Muscle layer of duodenum (tissue), 2 donors: ENCODE results near the gene TAF15.

Experiments
- H3K27ac ChIP-seq: one replicate; pipeline ENCODE4 v1.7.0; 2013; ENCODE audit warnings: mild to moderate bottlenecking, low read length
- H3K27me3 ChIP-seq: one replicate; pipeline ENCODE4 v1.7.0; 2013; ENCODE audit warnings: low read depth, mild to moderate bottlenecking, control low read depth, low read length
- H3K36me3 ChIP-seq, 2 donors: one replicate each; pipeline ENCODE4 v1.7.0; 2013; ENCODE audit warnings: low read length in 2 of 2, control low read depth in 1 of 2, mild to moderate bottlenecking in 1 of 2; ENCODE audit not compliant: insufficient read depth in 2 of 2, control insufficient read depth in 1 of 2
- H3K4me1 ChIP-seq, 2 donors: one replicate each; pipeline ENCODE4 v1.7.0; 2013; ENCODE audit warnings: low read length in 2 of 2, mild to moderate bottlenecking in 2 of 2, control low read depth in 1 of 2, moderate library complexity in 1 of 2; ENCODE audit not compliant: insufficient read depth in 2 of 2, control insufficient read depth in 1 of 2
- H3K4me3 ChIP-seq, 2 donors: one replicate each; pipeline ENCODE4 v1.7.0; 2013; ENCODE audit warnings: low read length in 2 of 2, low read depth in 1 of 2, mild to moderate bottlenecking in 1 of 2
- H3K9me3 ChIP-seq, 2 donors: one replicate each; pipeline ENCODE4 v1.7.0; 2013; ENCODE audit warnings: low read length in 2 of 2, control low read depth in 1 of 2, mild to moderate bottlenecking in 1 of 2; ENCODE audit not compliant: control insufficient read depth in 1 of 2
- donor health status: healthy.

Gene TAF15

DNA sequence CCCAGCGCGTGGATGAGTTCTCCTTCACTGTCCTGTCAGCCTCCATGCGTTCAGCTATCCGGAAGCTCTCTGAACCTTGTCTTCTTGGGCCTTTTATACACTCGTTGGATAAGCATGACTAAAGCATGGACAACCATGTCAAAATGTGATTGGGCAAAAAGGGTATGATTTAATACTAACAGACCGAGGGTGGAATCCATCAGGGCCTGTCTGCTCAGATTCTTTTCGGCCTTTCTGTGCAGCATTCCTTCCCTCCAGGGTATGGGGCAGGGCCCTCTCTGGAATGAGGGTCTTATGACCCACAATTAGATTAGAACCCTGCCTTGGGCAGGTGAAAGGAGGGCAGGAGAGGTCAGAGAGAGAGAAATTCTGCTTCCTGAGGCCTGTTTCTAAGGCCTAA is 84.9 kb downstream of the TAF15 start:
- Histone ChIP-seq H3K4me3 (no peak overlapping the region), H3K27ac (no peak overlapping the region), H3K4me1 (no peaks in the 10 kb centered on the region), H3K9me3 (no peaks in the 10 kb centered on the region), H3K36me3 (no peaks in the 10 kb centered on the region), H3K27me3 (no peaks in the 10 kb centered on the region)

DNA sequence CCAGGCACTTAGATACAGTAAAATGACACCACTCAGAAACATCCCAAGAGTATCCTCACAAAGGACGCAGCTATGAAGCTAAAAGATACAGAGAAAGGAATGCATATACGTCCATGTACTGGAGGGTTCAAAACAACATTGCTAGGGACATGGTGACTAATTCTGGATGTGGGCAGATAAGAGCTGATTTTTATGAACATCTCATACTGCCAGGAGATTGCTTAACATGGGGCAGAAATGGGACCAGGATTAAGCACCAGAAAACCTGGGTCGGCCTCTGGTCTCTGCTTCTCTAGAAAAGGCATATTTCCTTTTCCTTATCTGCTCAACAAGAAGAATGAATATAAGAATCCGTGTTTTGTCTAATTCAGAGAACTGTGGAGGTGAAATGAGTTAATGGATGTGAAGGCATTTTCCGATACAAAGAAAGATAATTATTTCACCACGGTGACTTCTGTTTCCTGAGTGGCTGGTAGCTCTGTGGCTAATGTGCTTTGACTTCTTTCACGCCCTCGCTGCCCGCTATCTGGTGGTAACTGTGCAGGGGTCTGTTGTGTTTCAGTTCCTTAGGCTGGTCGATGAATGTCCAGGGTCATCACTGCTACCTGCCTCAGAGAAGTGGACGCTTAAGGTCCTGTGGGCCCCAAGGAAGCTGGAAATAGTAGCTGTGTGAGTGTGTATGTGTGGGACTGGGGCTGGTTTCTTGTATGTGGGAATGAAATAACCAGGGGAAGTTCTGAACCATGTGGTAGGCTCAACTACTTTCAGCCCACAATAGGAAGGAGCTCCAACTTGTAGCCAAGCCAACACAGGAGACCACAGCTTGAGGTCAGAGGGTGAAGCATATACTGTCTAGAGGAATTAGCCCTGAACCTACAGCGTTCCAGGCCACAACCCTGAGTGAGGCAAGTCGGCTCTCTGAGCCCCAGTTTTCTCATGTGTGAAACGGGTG is 86.6 kb downstream of the TAF15 start:
- no peak overlapping the region for H3K4me3 ChIP-seq
- no peaks in the 10 kb centered on the region for H3K9me3 ChIP-seq
- H3K36me3 ChIP-seq, result no peaks in the 10 kb centered on the region
- no peaks in the 10 kb centered on the region for H3K4me1 ChIP-seq
- H3K27ac ChIP-seq, result no peak overlapping the region
- H3K27me3 ChIP-seq, result no peaks in the 10 kb centered on the region
